Ammon's horn (tissue), 1 donor: ENCODE results near the gene OR5B2.
"Not testable (repeated sequence)": the region's sequence is repeated elsewhere in the genome, so short reads cannot be mapped to it uniquely, and the experiment has no call there.

Experiments
- DNase-seq: peaks from one replicate; pipeline ENCODE4 v3.0.0-alpha.2; 2016; ENCODE audit warnings: low spot score

OR5B2 gene

GRCh38 chr11:58428021-58428420, at the start of gene OR5B2:
Gene OR5B2 (minus strand): TSS chr11:58428121. CDS start chr11:58423261, 4,860 bp downstream.
- DNase-seq, result no peak

- no peak for DNase-seq
These were observed 44.0 kb upstream of the OR5B2 start for GRCh38 chr11:58471892-58472291.

GRCh38 chr11:58466293-58466692, 38.4 kb upstream of the OR5B2 start:
- no peak for DNase-seq

DNA sequence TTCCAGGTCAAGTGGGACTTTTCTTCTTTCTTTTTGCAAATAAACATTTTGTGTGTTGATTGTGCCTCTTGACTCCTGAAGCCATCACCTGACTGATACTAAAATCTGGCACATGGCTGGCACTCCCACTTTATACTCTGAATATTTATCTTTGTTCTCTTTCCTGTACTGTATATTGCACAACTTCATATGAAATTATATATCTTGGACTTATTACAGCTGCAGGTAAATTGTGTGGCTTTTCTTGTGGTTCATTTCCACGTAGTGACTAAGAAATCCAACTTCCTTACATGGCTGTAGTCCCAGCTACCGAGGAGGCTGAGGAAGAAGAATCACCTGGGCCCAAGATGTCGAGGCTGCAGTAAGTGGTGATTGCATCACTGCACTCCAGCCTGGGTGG, 37.8 kb upstream of the OR5B2 start:
- DNase-seq, result no peak

DNA sequence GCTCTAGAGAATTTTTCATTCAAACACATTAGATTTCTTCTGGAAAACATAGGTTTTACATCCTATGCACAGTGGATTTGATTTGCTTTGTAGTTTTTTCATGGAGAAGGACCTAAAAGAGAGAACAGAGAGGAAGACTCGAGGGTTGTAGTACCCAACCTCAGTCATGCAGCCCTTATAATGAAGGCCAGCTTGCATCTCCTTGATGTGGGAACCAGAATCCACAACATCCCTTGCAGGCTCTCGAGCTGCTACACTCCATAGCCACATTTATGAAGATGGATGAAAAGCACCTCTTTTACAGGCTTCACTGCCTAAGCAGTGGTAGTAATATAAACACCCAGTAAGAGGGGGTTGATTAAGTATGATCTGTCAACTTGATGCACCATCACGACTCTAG, 23.7 kb upstream of the OR5B2 start:
- no peak for DNase-seq

DNA sequence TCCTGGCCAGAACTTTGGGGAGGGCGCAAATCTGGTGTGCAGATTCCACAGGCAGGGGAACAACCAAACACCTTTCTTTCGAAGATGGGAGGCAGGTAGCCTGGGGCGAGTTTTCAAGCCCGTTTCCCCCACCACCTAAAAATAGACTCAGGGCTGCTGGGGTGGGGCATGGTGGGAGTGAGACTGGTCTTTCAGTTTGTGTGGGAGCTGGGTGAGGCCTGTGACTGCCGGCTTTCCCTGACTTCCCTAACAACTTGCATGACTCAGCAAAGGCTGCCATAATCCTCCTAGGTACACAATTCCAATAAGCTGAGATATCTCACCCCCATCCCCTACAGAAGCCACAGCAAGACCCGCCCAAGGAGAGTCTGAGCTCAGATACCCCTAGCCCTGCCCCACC, 18.4 kb upstream of the OR5B2 start:
- no peak for DNase-seq

GRCh38 chr11:58444300-58444699, 16.4 kb upstream of the OR5B2 start:
- no peak for DNase-seq

GRCh38 chr11:58442136-58442535, 14.2 kb upstream of the OR5B2 start, which contains the start of gene OR5B12:
Gene OR5B12 (minus strand): TSS chr11:58442236. CDS start chr11:58440151, 2,085 bp downstream.
- no peak for DNase-seq

DNA sequence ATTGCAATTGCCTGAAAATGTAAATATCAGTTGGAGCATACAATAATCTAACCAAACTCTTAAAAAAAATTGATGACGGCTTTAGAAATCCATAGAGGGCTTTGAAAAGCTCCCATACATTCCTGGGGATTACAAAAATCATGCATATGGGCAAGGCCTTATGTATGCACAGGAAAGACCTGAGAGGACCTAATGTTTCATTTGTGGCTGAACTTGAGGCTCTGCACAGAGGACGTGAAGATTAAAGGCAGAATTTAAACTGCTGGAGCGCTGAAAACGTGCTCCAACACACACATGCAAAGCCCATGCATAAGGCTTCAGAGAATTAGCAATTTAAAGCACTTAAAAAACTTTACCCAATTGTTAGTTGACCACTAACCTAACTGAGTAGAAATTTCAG, 10.6 kb upstream of the OR5B2 start:
- DNase-seq, result no peak

DNA sequence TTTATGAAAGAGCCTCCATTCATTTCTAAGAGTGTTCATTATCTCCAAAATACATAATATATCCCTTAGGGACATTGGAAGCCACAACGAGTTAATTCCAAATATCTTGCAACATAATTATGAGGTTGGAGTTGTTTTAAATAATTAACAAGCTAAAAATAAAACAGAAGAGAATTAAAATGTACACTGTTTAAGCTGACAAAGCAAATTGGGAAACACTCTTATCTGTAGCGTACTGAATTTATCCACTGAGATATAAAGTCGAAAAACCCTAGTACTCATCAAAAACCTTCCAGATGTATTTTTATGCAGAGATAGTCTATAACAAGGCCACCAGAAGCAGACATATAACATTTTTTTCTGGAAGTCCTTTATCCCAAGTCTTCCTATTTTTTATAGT, 6.3 kb upstream of the OR5B2 start:
- DNase-seq, result no peak

DNA sequence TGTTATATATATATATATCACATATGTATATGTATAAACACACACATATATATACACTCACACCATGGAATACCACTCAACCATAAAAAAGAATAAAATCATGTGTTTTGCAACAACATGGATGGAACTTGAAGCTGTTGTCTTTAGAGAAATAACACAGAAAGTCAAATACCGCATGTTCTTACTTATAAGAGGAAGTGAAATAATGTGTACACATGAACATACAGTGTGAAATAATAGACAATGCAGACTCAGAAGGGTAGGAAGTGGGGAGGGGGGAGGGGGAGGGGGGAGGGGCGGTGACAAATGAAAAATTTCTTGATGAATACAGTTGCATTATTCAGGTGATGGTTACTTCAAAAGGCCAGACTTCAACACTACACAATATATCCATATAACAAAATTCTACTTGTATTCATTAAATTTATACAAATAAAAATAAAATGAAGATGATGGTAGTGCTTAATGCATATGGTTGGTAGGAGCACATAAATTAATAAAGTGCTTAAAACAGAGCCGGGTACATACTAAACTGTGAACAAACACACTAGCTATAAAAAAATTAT, 5.8 kb upstream of the OR5B2 start:
- no peak for DNase-seq

DNA sequence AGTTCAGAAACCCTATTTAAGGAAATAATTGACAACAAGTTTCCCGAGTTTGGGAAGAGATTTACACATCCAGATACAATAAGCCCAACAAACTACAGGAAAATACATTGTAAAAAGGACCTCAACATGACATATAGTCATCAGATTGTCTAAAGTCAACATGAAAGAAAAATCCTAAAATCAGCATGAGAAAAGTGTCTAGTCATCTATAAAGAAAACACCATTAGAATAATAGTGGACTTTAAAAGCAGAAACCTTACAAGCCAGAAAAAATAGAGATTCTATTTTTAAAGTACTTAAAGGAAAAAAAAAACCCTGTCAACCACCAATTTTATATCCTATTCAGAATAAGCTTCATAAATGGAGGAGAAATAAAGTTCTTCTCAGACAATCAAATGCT, 1.4 kb upstream of the OR5B2 start:
- DNase-seq, result no peak

- DNase-seq, result no peak
These were observed 21.1 kb downstream of the OR5B2 start, which contains the start of gene OR5B3 for GRCh38 chr11:58406774-58407173. Gene OR5B3 (minus strand): TSS chr11:58406874. CDS start chr11:58403409, 3,465 bp downstream.

DNA sequence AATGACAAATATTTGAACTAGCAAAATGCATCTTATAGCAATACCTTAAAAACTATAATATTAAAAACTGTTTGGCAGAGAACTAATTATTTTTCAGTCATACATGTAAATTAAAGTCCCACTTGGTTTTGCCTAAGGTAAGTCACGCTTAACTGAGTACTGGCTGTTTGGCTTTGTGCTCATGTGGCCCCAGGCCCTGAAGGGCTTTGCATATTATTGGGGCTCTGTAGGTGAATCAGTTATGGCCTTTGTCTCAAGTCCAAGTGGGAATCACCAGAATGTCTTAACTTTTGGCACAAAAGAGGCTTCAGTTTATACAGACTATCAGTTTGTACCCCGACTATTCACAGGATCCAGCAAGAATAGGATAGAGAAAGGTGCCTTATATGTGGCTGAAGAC, 28.3 kb downstream of the OR5B2 start:
- DNase-seq, result not testable (repeated sequence)

DNA sequence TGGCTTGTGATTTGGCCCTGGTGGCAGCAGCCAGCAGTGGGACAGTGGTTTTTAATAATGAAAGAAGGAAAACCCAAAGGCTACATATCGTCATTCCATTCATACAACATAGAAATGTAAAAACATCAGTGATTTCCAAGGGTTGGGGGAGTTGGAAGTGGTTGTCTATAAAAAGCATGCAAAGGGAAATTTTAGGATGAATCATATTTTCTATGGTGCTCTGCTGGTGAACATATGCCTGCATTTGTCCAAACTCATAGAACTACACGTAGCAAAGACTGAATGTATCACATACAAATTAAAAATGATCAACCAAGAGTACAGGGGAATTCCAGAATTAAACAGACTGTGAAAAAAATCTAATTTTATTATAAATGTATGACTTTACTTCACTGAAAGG, 32.3 kb downstream of the OR5B2 start:
- no peak for DNase-seq

DNA sequence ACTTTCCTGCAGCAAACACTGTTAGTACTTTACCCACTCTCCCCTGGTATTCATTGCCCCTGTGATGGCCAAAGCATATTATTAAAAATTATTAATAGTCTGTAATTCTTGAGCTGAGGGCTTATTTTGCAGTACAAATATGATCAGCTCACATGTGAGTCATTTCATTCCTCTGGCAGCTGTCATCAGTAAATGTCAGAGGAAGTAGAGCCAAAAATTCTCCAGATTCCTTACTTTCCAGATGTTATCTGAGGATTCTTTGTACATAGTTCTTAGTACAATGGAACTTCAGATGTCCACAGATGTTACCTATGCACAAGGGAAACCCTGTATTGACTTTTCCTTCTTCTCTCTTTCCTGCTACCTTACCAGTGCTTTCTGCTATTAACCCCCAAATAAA, 33.7 kb downstream of the OR5B2 start:
- no peak for DNase-seq

DNA sequence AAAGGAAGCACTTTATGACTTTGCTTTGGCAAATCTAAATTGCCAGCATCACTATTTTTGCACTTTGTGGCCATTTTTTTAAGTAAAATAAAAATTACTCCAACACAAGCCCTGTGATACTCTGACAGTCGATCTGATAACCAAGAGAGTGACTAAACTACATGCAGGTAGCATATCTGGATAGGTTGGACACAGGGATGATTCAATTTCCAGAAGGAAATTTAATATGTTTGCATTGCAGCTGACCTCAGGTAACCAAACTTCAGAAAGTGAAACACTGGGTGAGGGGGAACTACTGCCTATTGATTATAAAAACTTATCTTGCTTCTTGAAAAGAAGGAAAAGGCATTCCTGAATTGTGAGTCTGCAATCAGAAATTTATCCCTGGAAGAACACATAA, 35.2 kb downstream of the OR5B2 start:
- no peak for DNase-seq

DNA sequence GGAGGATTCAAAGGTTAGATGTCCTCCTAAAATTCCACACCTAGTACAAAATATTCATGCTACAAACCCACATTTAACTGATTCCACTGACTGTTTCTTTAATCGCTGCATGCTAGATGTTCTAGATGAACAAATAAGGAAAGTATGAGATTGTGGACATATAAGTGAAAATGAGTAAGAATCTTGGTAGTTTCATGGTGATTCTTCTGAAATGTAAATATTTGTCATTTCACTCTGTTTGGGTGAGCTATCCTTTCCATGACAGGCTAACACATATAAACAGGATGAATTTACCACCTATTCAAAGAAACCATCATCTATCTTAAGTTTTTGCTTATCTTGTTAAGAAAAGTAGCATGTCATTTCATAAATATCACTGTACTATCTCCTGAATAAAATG, 36.0 kb downstream of the OR5B2 start:
- no peak for DNase-seq

- no peak for DNase-seq
These were observed 37.3 kb downstream of the OR5B2 start for GRCh38 chr11:58390551-58391063.
